Panc1 (cell line): ENCODE data around the gene PRKCA. TPM values are rescaled to one million over a fixed set of nuclear protein-coding genes. Genes with fewer than 3 reads are reported as not detected.

ENCODE experiments used
- ATAC-seq: fragments of 200-7000 bp; cut with Tn5 transposase; 2 replicates; pipeline ENCODE4 v1.9.1; 2020; ENCODE audit warnings: mild to moderate bottlenecking, moderate library complexity
- BruUV-seq: library from RNA; stranded (reverse); fragments of 400-500 nt; replicated peaks from 2 replicates; lab custom pipeline; 2021; lab: Mats Ljungman, UMichigan
- CTCF ChIA-PET: fragments of 300-600 bp; sonication (Branson Sonifier 250); formaldehyde crosslinking; loops from one replicate; lab custom pipeline; 2022; ENCODE audit warnings: antibody characterized with exemption; lab: Charles Lee
- POLR2A ChIA-PET: fragments of 300-600 bp; sonication (Branson Sonifier 250); formaldehyde crosslinking; loops from one replicate; lab custom pipeline; 2022; ENCODE audit warnings: antibody characterized with exemption; lab: Charles Lee
- DNase-seq: peaks from one replicate; pipeline ENCODE4 v3.0.0-alpha.2; 2010; ENCODE audit warnings: low read depth, low spot score
- H3K27ac ChIP-seq: 2 replicates; pipeline ENCODE4 v1.5.1; 2011; ENCODE audit warnings: mild to moderate bottlenecking, low read length, inconsistent platforms
- H3K27me3 ChIP-seq: fragments of 200-500 bp; sonication (Bioruptor generic); 2 replicates; pipeline ENCODE4 v1.6.0; 2014; ENCODE audit warnings: low read length, inconsistent platforms; ENCODE audit not compliant: control insufficient read depth, insufficient read depth
- H3K36me3 ChIP-seq: fragments of 200-500 bp; sonication (Bioruptor generic); 2 replicates; pipeline ENCODE4 v1.5.1; 2014; ENCODE audit warnings: inconsistent platforms, mild to moderate bottlenecking, low read length, moderate library complexity; ENCODE audit not compliant: control insufficient read depth, insufficient read depth
- H3K4me1 ChIP-seq: 2 replicates; pipeline ENCODE4 v1.5.1; 2011; ENCODE audit warnings: inconsistent platforms, mild to moderate bottlenecking, low read length, moderate library complexity; ENCODE audit not compliant: control insufficient read depth, insufficient read depth
- H3K4me3 ChIP-seq, 2 experiments: 2 replicates each; pipeline ENCODE4 v1.5.1; 2011 to 2012; ENCODE audit warnings: low read depth in 2 of 2, low read length in 2 of 2, mild to moderate bottlenecking in 2 of 2, inconsistent platforms in 1 of 2, moderate library complexity in 1 of 2
- H3K9me3 ChIP-seq: fragments of 200-500 bp; sonication (Bioruptor generic); 2 replicates; pipeline ENCODE4 v1.5.1; 2014; ENCODE audit warnings: low read depth, mild to moderate bottlenecking, inconsistent platforms, low read length, moderate library complexity; ENCODE audit not compliant: control insufficient read depth, insufficient read depth
- CTCF ChIP-seq: fragments of 450-650 bp; IDR thresholded peaks from 2 replicates; pipeline ENCODE4 v1.5.1; 2017; ENCODE audit warnings: mild to moderate bottlenecking
- POLR2AphosphoS5 ChIP-seq: IDR thresholded peaks from 2 replicates; pipeline ENCODE4 v1.6.1; 2012; ENCODE audit warnings: mild to moderate bottlenecking, low read depth, low read length, moderate library complexity
- REST ChIP-seq, 2 experiments: IDR thresholded peaks; 2 replicates each; pipeline ENCODE4 v1.6.1; 2011 to 2012; ENCODE audit warnings: low read depth in 2 of 2, control low read depth in 1 of 2, low read length in 1 of 2, mild to moderate bottlenecking in 1 of 2, moderate library complexity in 1 of 2; ENCODE audit not compliant: insufficient read depth in 1 of 2
- SIN3A ChIP-seq: IDR thresholded peaks from 2 replicates; pipeline ENCODE4 v1.6.1; 2012; ENCODE audit warnings: low read depth, mild to moderate bottlenecking, low read length, moderate library complexity, borderline replicate concordance; ENCODE audit not compliant: insufficient read depth
- TCF7L2 ChIP-seq: IDR thresholded peaks from 2 replicates; pipeline ENCODE4 v1.6.1; 2011; ENCODE audit warnings: mild to moderate bottlenecking, low read depth, low read length, inconsistent platforms
- in situ Hi-C: cut with HindIII; loops from 2 replicates; pipeline ENCODE4 v1.10.0; 2016; ENCODE audit warnings: low sequenced_read_pairs, low pct_unique_long_range_greater_than_20kb
- intact Hi-C: fragments of 100-400 bp; cut with micrococcal nuclease; formaldehyde crosslinking; loops from one replicate; pipeline ENCODE4 v1.10.0; 2022; ENCODE audit not compliant: unreplicated experiment
- total RNA-seq: library from RNA; stranded (reverse); gene quantifications from one replicate; pipeline ENCODE4 v1.2.1, GENCODE V29; 2021; ENCODE audit not compliant: unreplicated experiment

The PRKCA gene
- total RNA-seq, 1 experiment from 2014 or later: 53.0 TPM

GRCh38 chr17:66573078-66573477 is 270.7 kb downstream of the PRKCA start:
- ATAC-seq (no peak), DNase-seq (no peak)
- Histone ChIP-seq H3K4me3 (no peak overlapping the region), H3K36me3 (no peaks in the 10 kb centered on the region), H3K4me1 (peaks cover 13% of the 10 kb centered on the region), H3K27ac (no peak overlapping the region), H3K27me3 (no peaks in the 10 kb centered on the region), H3K9me3 (no peaks in the 10 kb centered on the region)
- CTCF ChIA-PET: no interaction called here
- POLR2A ChIA-PET: no interaction called here
- no TSS peak for BruUV-seq
- intact Hi-C loops: no loop called here
- TF ChIP-seq TCF7L2: no peak
- TF ChIP-seq REST (IDR thresholded peaks at IDR 0.05; ENCODE audit: insufficient read depth in 1 of 2, low read depth in 2 of 2, low read length in 1 of 2): no peak
- TF ChIP-seq CTCF: no peak
- no peak for TF ChIP-seq POLR2AphosphoS5
- no peak for TF ChIP-seq SIN3A
- in situ Hi-C loops: no loop called here

GRCh38 chr17:66574123-66574522 is 271.7 kb downstream of the PRKCA start:
- H3K27me3 ChIP-seq: no peaks in the 10 kb centered on the region
- CTCF ChIA-PET: no interaction called here
- no peak for TF ChIP-seq REST (IDR thresholded peaks at IDR 0.05; ENCODE audit: insufficient read depth in 1 of 2, low read depth in 2 of 2, low read length in 1 of 2)
- no peak for TF ChIP-seq SIN3A
- no peak for TF ChIP-seq CTCF

More at GRCh38 chr17:66574123-66574522, 271.7 kb downstream of the PRKCA start:
- Histone ChIP-seq H3K4me3 (no peak overlapping the region), H3K27ac (no peak overlapping the region), H3K9me3 (no peaks in the 10 kb centered on the region), H3K36me3 (no peaks in the 10 kb centered on the region), H3K4me1 (peaks cover 12% of the 10 kb centered on the region)
- in situ Hi-C loops: no loop called here
- DNase-seq (no peak), ATAC-seq (no peak)
- POLR2A ChIA-PET: no interaction called here
- intact Hi-C loops: no loop called here
- no TSS peak for BruUV-seq
